IMR-90 (cell line): ENCODE data around the gene LDB2. TPM values are rescaled to one million over a fixed set of nuclear protein-coding genes. Genes with fewer than 3 reads are reported as not detected.

Source experiments
- ATAC-seq: fragments of 200-7000 bp; cut with Tn5 transposase; 2 replicates; pipeline ENCODE4 v1.9.1; 2020; ENCODE audit warnings: low read depth, mild to moderate bottlenecking, moderate library complexity
- BruUV-seq: library from RNA; stranded (reverse); fragments of 400-500 nt; replicated peaks from 2 replicates; lab custom pipeline; 2021; lab: Mats Ljungman, UMichigan
- CTCF ChIA-PET: fragments of 300-600 bp; formaldehyde crosslinking; extraction: SDS; loops from one replicate; lab custom pipeline; 2021; ENCODE audit warnings: antibody characterized with exemption; lab: Yijun Ruan, JAX
- POLR2A ChIA-PET: fragments of 300-600 bp; sonication (Branson Sonifier 250); formaldehyde crosslinking; loops from one replicate; lab custom pipeline; 2022; ENCODE audit warnings: antibody characterized with exemption; ENCODE audit not compliant: unreplicated experiment; lab: Charles Lee
- DNase-seq: peaks from one replicate; pipeline ENCODE4 v3.0.0; 2013
- H2AFZ ChIP-seq: replicated peaks from 2 replicates; pipeline ENCODE3; 2013; ENCODE audit warnings: low read length, mild to moderate bottlenecking; ENCODE audit not compliant: poor library complexity
- H2AK5ac ChIP-seq: 2 replicates; pipeline ENCODE4 v1.6.1; 2013; ENCODE audit warnings: low read depth, low read length, inconsistent platforms
- H2AK9ac ChIP-seq: replicated peaks from 2 replicates; pipeline ENCODE3; 2013; ENCODE audit warnings: mild to moderate bottlenecking, low read depth, low read length, moderate library complexity; ENCODE audit not compliant: poor library complexity
- H2BK120ac ChIP-seq: 2 replicates; pipeline ENCODE4 v1.6.1; 2013; ENCODE audit warnings: low read depth, low read length, inconsistent platforms
- H2BK15ac ChIP-seq: 3 replicates; pipeline ENCODE4 v1.6.1; 2013; ENCODE audit warnings: low read depth, low read length, inconsistent platforms
- H2BK20ac ChIP-seq: 2 replicates; pipeline ENCODE4 v1.6.1; 2013; ENCODE audit warnings: low read depth, mild to moderate bottlenecking, inconsistent platforms, low read length, moderate library complexity
- H2BK5ac ChIP-seq: 2 replicates; pipeline ENCODE4 v1.6.1; 2013; ENCODE audit warnings: mild to moderate bottlenecking, low read depth, low read length, inconsistent platforms; ENCODE audit not compliant: poor library complexity, severe bottlenecking
- H3K14ac ChIP-seq: replicated peaks from 2 replicates; pipeline ENCODE4 v1.6.1; 2013; ENCODE audit warnings: low read depth, low read length, inconsistent platforms
- H3K18ac ChIP-seq: 2 replicates; pipeline ENCODE4 v1.6.1; 2013; ENCODE audit warnings: low read depth, low read length, control low read depth
- H3K23ac ChIP-seq: 2 replicates; pipeline ENCODE4 v1.6.1; 2013; ENCODE audit warnings: low read depth, low read length, inconsistent platforms
- H3K27ac ChIP-seq: 2 replicates; pipeline ENCODE4 v1.5.1; 2013; ENCODE audit warnings: mild to moderate bottlenecking, control low read depth, low read length; ENCODE audit not compliant: insufficient read depth
- H3K27me3 ChIP-seq: 2 replicates; pipeline ENCODE4 v1.6.1; 2013; ENCODE audit warnings: low read length; ENCODE audit not compliant: control insufficient read depth, insufficient read depth
- H3K36me3 ChIP-seq: 2 replicates; pipeline ENCODE4 v1.6.1; 2013; ENCODE audit warnings: low read length, mixed read lengths; ENCODE audit not compliant: control insufficient read depth, insufficient read depth
- H3K4ac ChIP-seq: 2 replicates; pipeline ENCODE4 v1.6.1; 2013; ENCODE audit warnings: low read depth, low read length, inconsistent platforms
- H3K4me1 ChIP-seq: 2 replicates; pipeline ENCODE4 v1.6.1; 2013; ENCODE audit warnings: low read length, mixed read lengths; ENCODE audit not compliant: control insufficient read depth, insufficient read depth
- H3K4me2 ChIP-seq: 2 replicates; pipeline ENCODE4 v1.6.1; 2013; ENCODE audit warnings: low read depth, mild to moderate bottlenecking, control low read depth, low read length, moderate library complexity
- H3K4me3 ChIP-seq: 2 replicates; pipeline ENCODE4 v1.5.1; 2013; ENCODE audit warnings: low read depth, mild to moderate bottlenecking, control low read depth, low read length, moderate library complexity; ENCODE audit not compliant: insufficient read depth
- H3K56ac ChIP-seq: 2 replicates; pipeline ENCODE4 v1.6.1; 2013; ENCODE audit warnings: low read length, inconsistent platforms; ENCODE audit not compliant: insufficient read depth; ENCODE audit errors: extremely low read depth
- H3K79me1 ChIP-seq, 2 experiments: 2 replicates each; pipeline ENCODE4 v1.6.1; 2013; ENCODE audit warnings: low read length in 2 of 2, inconsistent platforms in 1 of 2, low read depth in 1 of 2
- H3K9ac ChIP-seq: 2 replicates; pipeline ENCODE4 v1.6.1; 2013; ENCODE audit warnings: low read depth, low read length, control low read depth
- H3K9me1 ChIP-seq: 2 replicates; pipeline ENCODE4 v1.6.1; 2013; ENCODE audit warnings: low read length, inconsistent platforms; ENCODE audit not compliant: insufficient read depth
- H3K9me3 ChIP-seq: 2 replicates; pipeline ENCODE4 v1.6.1; 2013; ENCODE audit warnings: low read length; ENCODE audit not compliant: control insufficient read depth, insufficient read depth
- H4K20me1 ChIP-seq: 2 replicates; pipeline ENCODE4 v1.6.1; 2013; ENCODE audit warnings: low read length, inconsistent platforms; ENCODE audit not compliant: insufficient read depth
- H4K5ac ChIP-seq: 2 replicates; pipeline ENCODE4 v1.6.1; 2013; ENCODE audit warnings: mild to moderate bottlenecking, low read depth, low read length, control low read depth
- H4K8ac ChIP-seq, 2 experiments: 2 replicates each; pipeline ENCODE4 v1.6.1; 2013; ENCODE audit warnings: low read depth in 2 of 2, low read length in 2 of 2, control low read depth in 1 of 2, inconsistent platforms in 1 of 2
- H4K91ac ChIP-seq: 2 replicates; pipeline ENCODE4 v1.6.1; 2013; ENCODE audit warnings: low read depth, low read length, inconsistent platforms; ENCODE audit not compliant: insufficient read depth
- BHLHE40 ChIP-seq: fragments of 150-350 bp; IDR thresholded peaks from 2 replicates; pipeline ENCODE4 v1.6.1; 2016; ENCODE audit warnings: mild to moderate bottlenecking, low read depth, low read length
- CEBPB ChIP-seq: IDR thresholded peaks from 2 replicates; pipeline ENCODE4 v1.6.1; 2012; ENCODE audit warnings: low read depth, low read length, improper control_type of control experiment
- CHD1 ChIP-seq: IDR thresholded peaks from 2 replicates; pipeline ENCODE4 v1.6.1; 2012; ENCODE audit warnings: low read depth, low read length, improper control_type of control experiment
- FOS ChIP-seq: fragments of 150-350 bp; IDR thresholded peaks from 2 replicates; pipeline ENCODE4 v1.6.1; 2016; ENCODE audit warnings: low read depth, low read length
- MAFK ChIP-seq: IDR thresholded peaks from 2 replicates; pipeline ENCODE4 v1.6.1; 2012; ENCODE audit warnings: low read depth, low read length, improper control_type of control experiment
- MAZ ChIP-seq: IDR thresholded peaks from 2 replicates; pipeline ENCODE4 v1.6.1; 2012; ENCODE audit warnings: low read depth, mild to moderate bottlenecking, low read length, improper control_type of control experiment, moderate library complexity, borderline replicate concordance
- MXI1 ChIP-seq: IDR thresholded peaks from 2 replicates; pipeline ENCODE4 v1.6.1; 2012; ENCODE audit warnings: low read depth, mild to moderate bottlenecking, low read length, moderate library complexity, borderline replicate concordance
- NFE2L2 ChIP-seq: fragments of 150-350 bp; IDR thresholded peaks from 2 replicates; pipeline ENCODE4 v1.6.1; 2016; ENCODE audit warnings: low read depth, mild to moderate bottlenecking, low read length
- POLR2A ChIP-seq: IDR thresholded peaks from 2 replicates; pipeline ENCODE4 v1.6.1; 2012; ENCODE audit warnings: mild to moderate bottlenecking, low read depth, low read length
- RAD21 ChIP-seq: IDR thresholded peaks from 2 replicates; pipeline ENCODE4 v1.6.1; 2012; ENCODE audit warnings: low read length, improper control_type of control experiment
- RCOR1 ChIP-seq: IDR thresholded peaks from 2 replicates; pipeline ENCODE4 v1.6.1; 2012; ENCODE audit warnings: mild to moderate bottlenecking, low read length, improper control_type of control experiment; ENCODE audit not compliant: insufficient replicate concordance
- RFX5 ChIP-seq: IDR thresholded peaks from 2 replicates; pipeline ENCODE4 v1.8.0; 2012; ENCODE audit warnings: low read depth, mild to moderate bottlenecking, low read length, moderate library complexity
- SMC3 ChIP-seq: fragments of 150-350 bp; IDR thresholded peaks from 2 replicates; pipeline ENCODE4 v1.6.1; 2016; ENCODE audit warnings: low read depth, mild to moderate bottlenecking, antibody characterized with exemption, low read length, moderate library complexity
- WGBS, 2 experiments: methylation state at CpG; one replicate each; pipeline versions ENCODE4 v1.1.5 to v1.1.7; 2013; ENCODE audit warnings: missing lambda C conversion rate in 2 of 2; ENCODE audit not compliant: insufficient read length in 1 of 2; ENCODE audit errors: extremely low coverage in 2 of 2; 5-methylcytosine and 5-hydroxymethylcytosine counted together
- dilution Hi-C: fragments of 300-500 bp; cut with HindIII; formaldehyde crosslinking; loops from one replicate; pipeline ENCODE4 v1.14.3; 2018; ENCODE audit warnings: low sequenced_read_pairs; ENCODE audit not compliant: unreplicated experiment
- in situ Hi-C: fragments of 300-500 bp; cut with MboI; formaldehyde crosslinking; loops from 3 replicates; pipeline ENCODE4 v1.14.3; 2019; ENCODE audit warnings: low sequenced_read_pairs, inconsistent platforms, mixed read lengths
- intact Hi-C: fragments of 100-400 bp; cut with micrococcal nuclease; formaldehyde crosslinking; loops from 2 replicates; pipeline ENCODE4 v1.10.0; 2022
- polyA plus RNA-seq, 3 experiments: library from polyadenylated mRNA; depleted of rRNA; stranded (reverse); fragments of >200 nt; gene quantifications; 2 replicates each; pipeline ENCODE4 v1.2.3, GENCODE V29; 2012; ENCODE audit warnings: low replicate concordance in 1 of 3
- total RNA-seq: library from RNA; depleted of rRNA; stranded (reverse); fragments of >200 nt; gene quantifications from 2 replicates; pipeline ENCODE4 v1.2.3, GENCODE V29; 2012
- TF ChIP-seq, protein P1 (sequence below): fragments of 150-350 bp; IDR thresholded peaks from 2 replicates; pipeline ENCODE4 v1.6.1; 2016; ENCODE audit warnings: low read depth, mild to moderate bottlenecking, low read length, moderate library complexity, borderline replicate concordance
- TF ChIP-seq, protein P2 (sequence below): conservative IDR thresholded peaks from 2 replicates; pipeline ENCODE4 v1.5.1; 2012; ENCODE audit warnings: mild to moderate bottlenecking, low read depth, low read length, improper control_type of control experiment
- TF ChIP-seq, protein P3 (sequence below): fragments of 150-350 bp; IDR thresholded peaks from 2 replicates; pipeline ENCODE4 v1.6.1; 2017; ENCODE audit warnings: mild to moderate bottlenecking, antibody characterized with exemption, low read length, low read depth

LDB2 gene
- total and polyA plus RNA-seq, 2 of the 4 experiments (the other 2 are of a cell fraction) = 67.9 to 116 TPM

DNA sequence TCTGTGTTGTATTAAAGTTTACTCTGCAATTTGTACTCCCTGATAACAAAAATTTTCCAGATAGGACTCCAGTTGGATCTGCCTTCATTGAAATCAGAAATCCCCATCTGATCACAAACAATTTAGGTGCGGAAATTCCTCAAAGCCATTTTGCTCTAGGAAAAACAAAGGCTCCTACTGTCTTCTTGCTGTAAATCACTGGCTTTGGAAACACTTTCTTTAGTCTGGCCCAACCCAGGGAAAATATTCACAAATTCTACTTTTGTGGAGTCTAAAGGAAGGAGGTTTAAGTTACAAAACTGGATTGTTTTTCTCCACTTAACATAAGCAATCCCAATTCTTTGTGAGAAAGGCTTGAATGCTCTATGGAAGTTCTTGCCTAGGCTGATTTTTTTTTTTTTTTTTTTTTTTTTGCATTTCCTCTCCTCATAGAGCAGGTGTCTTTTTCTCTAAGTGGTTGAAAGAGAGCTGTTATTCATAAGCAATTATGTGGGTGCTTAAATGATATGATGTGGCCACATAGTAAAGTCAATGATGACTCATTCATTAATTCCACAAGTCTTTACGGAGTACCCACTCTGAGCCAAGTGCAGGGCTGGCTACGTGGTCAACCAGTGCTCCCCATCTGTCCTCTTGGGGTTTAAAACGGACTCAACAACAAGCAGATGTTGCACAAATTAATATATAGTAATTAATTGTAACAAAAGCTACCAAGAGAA is 261.4 kb downstream of the LDB2 start:
- no peaks in the 10 kb centered on the region for H3K36me3 ChIP-seq
- no peak overlapping the region for H2BK15ac ChIP-seq
- no peak overlapping the region for H3K27ac ChIP-seq
- no peak overlapping the region for H2AK9ac ChIP-seq
- no peak overlapping the region for H3K18ac ChIP-seq
- H2BK20ac ChIP-seq = no peak overlapping the region
- no peak for ATAC-seq
- H2AFZ ChIP-seq = no peak overlapping the region
- BruUV-seq = no TSS peak
- H4K91ac ChIP-seq = no peak overlapping the region
- H3K14ac ChIP-seq = no peak overlapping the region
- in situ Hi-C loops (no loop called here), dilution Hi-C loops (no loop called here), intact Hi-C loops (no loop called here)
- H2AK5ac ChIP-seq = no peak overlapping the region
- TF ChIP-seq BHLHE40 (no peak), SMC3 (no peak), CHD1 (no peak), MAFK (no peak), RAD21 (no peak), CEBPB (no peak), RCOR1 (no peak), POLR2A (no peak), MXI1 (no peak), MAZ (no peak), RFX5 (no peak), NFE2L2 (no peak), FOS (no peak; the same call in 1 of the 2 replicates)
- TF ChIP-seq, protein P1, sequence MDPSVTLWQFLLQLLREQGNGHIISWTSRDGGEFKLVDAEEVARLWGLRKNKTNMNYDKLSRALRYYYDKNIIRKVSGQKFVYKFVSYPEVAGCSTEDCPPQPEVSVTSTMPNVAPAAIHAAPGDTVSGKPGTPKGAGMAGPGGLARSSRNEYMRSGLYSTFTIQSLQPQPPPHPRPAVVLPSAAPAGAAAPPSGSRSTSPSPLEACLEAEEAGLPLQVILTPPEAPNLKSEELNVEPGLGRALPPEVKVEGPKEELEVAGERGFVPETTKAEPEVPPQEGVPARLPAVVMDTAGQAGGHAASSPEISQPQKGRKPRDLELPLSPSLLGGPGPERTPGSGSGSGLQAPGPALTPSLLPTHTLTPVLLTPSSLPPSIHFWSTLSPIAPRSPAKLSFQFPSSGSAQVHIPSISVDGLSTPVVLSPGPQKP = no peak
- TF ChIP-seq, protein P2, sequence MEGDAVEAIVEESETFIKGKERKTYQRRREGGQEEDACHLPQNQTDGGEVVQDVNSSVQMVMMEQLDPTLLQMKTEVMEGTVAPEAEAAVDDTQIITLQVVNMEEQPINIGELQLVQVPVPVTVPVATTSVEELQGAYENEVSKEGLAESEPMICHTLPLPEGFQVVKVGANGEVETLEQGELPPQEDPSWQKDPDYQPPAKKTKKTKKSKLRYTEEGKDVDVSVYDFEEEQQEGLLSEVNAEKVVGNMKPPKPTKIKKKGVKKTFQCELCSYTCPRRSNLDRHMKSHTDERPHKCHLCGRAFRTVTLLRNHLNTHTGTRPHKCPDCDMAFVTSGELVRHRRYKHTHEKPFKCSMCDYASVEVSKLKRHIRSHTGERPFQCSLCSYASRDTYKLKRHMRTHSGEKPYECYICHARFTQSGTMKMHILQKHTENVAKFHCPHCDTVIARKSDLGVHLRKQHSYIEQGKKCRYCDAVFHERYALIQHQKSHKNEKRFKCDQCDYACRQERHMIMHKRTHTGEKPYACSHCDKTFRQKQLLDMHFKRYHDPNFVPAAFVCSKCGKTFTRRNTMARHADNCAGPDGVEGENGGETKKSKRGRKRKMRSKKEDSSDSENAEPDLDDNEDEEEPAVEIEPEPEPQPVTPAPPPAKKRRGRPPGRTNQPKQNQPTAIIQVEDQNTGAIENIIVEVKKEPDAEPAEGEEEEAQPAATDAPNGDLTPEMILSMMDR = no peak
- TF ChIP-seq, protein P3, sequence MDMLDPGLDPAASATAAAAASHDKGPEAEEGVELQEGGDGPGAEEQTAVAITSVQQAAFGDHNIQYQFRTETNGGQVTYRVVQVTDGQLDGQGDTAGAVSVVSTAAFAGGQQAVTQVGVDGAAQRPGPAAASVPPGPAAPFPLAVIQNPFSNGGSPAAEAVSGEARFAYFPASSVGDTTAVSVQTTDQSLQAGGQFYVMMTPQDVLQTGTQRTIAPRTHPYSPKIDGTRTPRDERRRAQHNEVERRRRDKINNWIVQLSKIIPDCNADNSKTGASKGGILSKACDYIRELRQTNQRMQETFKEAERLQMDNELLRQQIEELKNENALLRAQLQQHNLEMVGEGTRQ = no peak
- H3K23ac ChIP-seq = no peak overlapping the region
- no peak overlapping the region for H2BK120ac ChIP-seq
- no peak overlapping the region for H3K4me2 ChIP-seq
- H2BK5ac ChIP-seq = no peak overlapping the region
- H3K56ac ChIP-seq = no peak overlapping the region
- ChIA-PET CTCF (interaction anchor here (0.8 kb wide), 1 partner anchor 8 kb away, joined by 3 read pairs; no protein-coding TSS in a partner anchor), POLR2A (no interaction called here)
- H3K9me1 ChIP-seq = no peaks in the 10 kb centered on the region
- no peak overlapping the region for H3K9ac ChIP-seq
- WGBS, 2 experiments = no CpG with 5 or more reads among the region's 4 CpGs
- no peak overlapping the region for H3K4me3 ChIP-seq
- H3K27me3 ChIP-seq = no peaks in the 10 kb centered on the region
- H4K20me1 ChIP-seq = no peaks in the 10 kb centered on the region
- H4K8ac ChIP-seq = no peak overlapping the region
- H3K4me1 ChIP-seq = no peaks in the 10 kb centered on the region
- no peak for DNase-seq
- H3K79me1 ChIP-seq = no peaks in the 10 kb centered on the region; a peak in 1 of 4 replicates
- H3K9me3 ChIP-seq = no peaks in the 10 kb centered on the region
- H4K5ac ChIP-seq = no peak overlapping the region
- H3K4ac ChIP-seq = no peak overlapping the region
